H9 (cell line): ENCODE measurements around the gene NFASC. TPM values are rescaled to one million over a fixed set of nuclear protein-coding genes. Genes with fewer than 3 reads are reported as not detected.

Experiments used
- DNase-seq: peaks from one replicate; pipeline ENCODE4 v3.0.0-alpha.2; 2017
- H2AFZ ChIP-seq: one replicate; pipeline ENCODE4 v1.6.1; 2013; ENCODE audit warnings: mild to moderate bottlenecking, low read length, control low read depth, moderate library complexity
- H2AK5ac ChIP-seq: 2 replicates; pipeline ENCODE4 v1.6.1; 2013; ENCODE audit warnings: low read length, control low read depth, mixed read lengths; ENCODE audit not compliant: insufficient read length
- H2BK120ac ChIP-seq: one replicate; pipeline ENCODE4 v1.6.1; 2013; ENCODE audit warnings: low read depth, mild to moderate bottlenecking, low read length, control low read depth, inconsistent platforms; ENCODE audit not compliant: poor library complexity, severe bottlenecking
- H2BK12ac ChIP-seq: 2 replicates; pipeline ENCODE4 v1.6.1; 2013; ENCODE audit warnings: low read length, control low read depth, mixed read lengths, low read depth; ENCODE audit not compliant: insufficient read length
- H2BK15ac ChIP-seq: 2 replicates; pipeline ENCODE4 v1.6.1; 2013; ENCODE audit warnings: low read depth, low read length, control low read depth
- H2BK20ac ChIP-seq: one replicate; pipeline ENCODE4 v1.6.1; 2013; ENCODE audit warnings: low read depth, mild to moderate bottlenecking, low read length, control low read depth, inconsistent platforms; ENCODE audit not compliant: poor library complexity, severe bottlenecking
- H2BK5ac ChIP-seq: 2 replicates; pipeline ENCODE4 v1.6.1; 2013; ENCODE audit warnings: low read length, control low read depth, mixed read lengths; ENCODE audit not compliant: insufficient read length
- H3K14ac ChIP-seq: 2 replicates; pipeline ENCODE4 v1.6.1; 2013; ENCODE audit warnings: low read length, control low read depth; ENCODE audit not compliant: insufficient read depth
- H3K18ac ChIP-seq: 2 replicates; pipeline ENCODE4 v1.6.1; 2013; ENCODE audit warnings: low read depth, mild to moderate bottlenecking, mixed read lengths, low read length, control low read depth; ENCODE audit not compliant: insufficient read length
- H3K23ac ChIP-seq: 2 replicates; pipeline ENCODE4 v1.6.1; 2013; ENCODE audit warnings: low read length, control low read depth, mixed read lengths, low read depth; ENCODE audit not compliant: insufficient read length
- H3K23me2 ChIP-seq: 2 replicates; pipeline ENCODE4 v1.6.1; 2013; ENCODE audit warnings: low read depth, mild to moderate bottlenecking, mixed read lengths, low read length, control low read depth; ENCODE audit not compliant: insufficient read length, poor library complexity, severe bottlenecking
- H3K27ac ChIP-seq: 2 replicates; pipeline ENCODE4 v1.5.1; 2013; ENCODE audit warnings: low read length, control low read depth, mixed read lengths, low read depth; ENCODE audit not compliant: insufficient read length
- H3K27me3 ChIP-seq: 2 replicates; pipeline ENCODE4 v1.6.1; 2013; ENCODE audit warnings: low read length, control low read depth, inconsistent platforms; ENCODE audit not compliant: insufficient read depth
- H3K4ac ChIP-seq: 2 replicates; pipeline ENCODE4 v1.6.1; 2013; ENCODE audit warnings: low read depth, mild to moderate bottlenecking, control low read depth, inconsistent platforms, low read length, moderate library complexity
- H3K4me1 ChIP-seq: 2 replicates; pipeline ENCODE4 v1.6.1; 2013; ENCODE audit warnings: low read length, control low read depth, inconsistent platforms; ENCODE audit not compliant: insufficient read depth
- H3K4me2 ChIP-seq: 2 replicates; pipeline ENCODE4 v1.6.1; 2013; ENCODE audit warnings: low read length, control low read depth, mixed read lengths; ENCODE audit not compliant: insufficient read length, insufficient read depth
- H3K56ac ChIP-seq: 2 replicates; pipeline ENCODE4 v1.6.1; 2013; ENCODE audit warnings: low read depth, mild to moderate bottlenecking, mixed read lengths, low read length, control low read depth; ENCODE audit not compliant: insufficient read length
- H3K79me1 ChIP-seq: 2 replicates; pipeline ENCODE4 v1.6.1; 2013; ENCODE audit warnings: low read depth, mild to moderate bottlenecking, moderate library complexity, low read length, control low read depth, inconsistent platforms; ENCODE audit not compliant: insufficient read depth, poor library complexity, severe bottlenecking
- H3K79me2 ChIP-seq: 2 replicates; pipeline ENCODE4 v1.6.1; 2013; ENCODE audit warnings: low read length, control low read depth, inconsistent platforms; ENCODE audit not compliant: insufficient read depth
- H3K9ac ChIP-seq: 2 replicates; pipeline ENCODE4 v1.6.1; 2013; ENCODE audit warnings: low read length, control low read depth, mixed read lengths; ENCODE audit not compliant: insufficient read length; ENCODE audit errors: extremely low read depth
- H3K9me3 ChIP-seq: one replicate; pipeline ENCODE4 v1.6.1; 2013; ENCODE audit warnings: low read depth, low read length, inconsistent platforms; ENCODE audit not compliant: control insufficient read depth
- H3T11ph ChIP-seq: one replicate; pipeline ENCODE4 v1.6.1; 2013; ENCODE audit warnings: mild to moderate bottlenecking, low read length, control low read depth, inconsistent platforms
- H4K20me1 ChIP-seq: one replicate; pipeline ENCODE4 v1.6.1; 2013; ENCODE audit not compliant: control insufficient read depth, insufficient read length, insufficient read depth
- H4K5ac ChIP-seq: 2 replicates; pipeline ENCODE4 v1.6.1; 2013; ENCODE audit warnings: low read depth, mild to moderate bottlenecking, mixed read lengths, low read length, control low read depth; ENCODE audit not compliant: insufficient read length
- H4K8ac ChIP-seq: replicated peaks from 2 replicates; pipeline ENCODE4 v1.6.1; 2013; ENCODE audit warnings: low read length, control low read depth, mixed read lengths, low read depth; ENCODE audit not compliant: insufficient read length
- H4K91ac ChIP-seq: 2 replicates; pipeline ENCODE4 v1.6.1; 2013; ENCODE audit warnings: low read depth, mild to moderate bottlenecking, moderate library complexity, mixed read lengths, low read length, control low read depth; ENCODE audit not compliant: insufficient read length
- H3K27ac Mint-ChIP-seq, 3 experiments: 2 replicates in 2 of 3; 3 replicates in 1 of 3; pipeline ENCODE4 v1.8.0; 2020 to 2021; ENCODE audit warnings: mixed read lengths in 3 of 3, mild to moderate bottlenecking in 1 of 3, moderate library complexity in 1 of 3
- H3K27me3 Mint-ChIP-seq: 2 replicates; pipeline ENCODE4 v1.8.0; 2021; ENCODE audit warnings: low read depth, mild to moderate bottlenecking, moderate library complexity, mixed read lengths
- H3K36me3 Mint-ChIP-seq, 3 experiments: 2 replicates in 2 of 3; 3 replicates in 1 of 3; pipeline ENCODE4 v1.8.0; 2020 to 2021; ENCODE audit warnings: low read depth in 3 of 3, mixed read lengths in 3 of 3; ENCODE audit not compliant: insufficient read depth in 1 of 3
- H3K4me1 Mint-ChIP-seq, 2 experiments: 2 replicates each; pipeline ENCODE4 v1.8.0; 2020; ENCODE audit warnings: mixed read lengths in 2 of 2
- H3K4me3 Mint-ChIP-seq, 2 experiments: 2 replicates in 1 of 2; 3 replicates in 1 of 2; pipeline ENCODE4 v1.8.0; 2020 to 2021; ENCODE audit warnings: mild to moderate bottlenecking in 2 of 2, mixed read lengths in 2 of 2, moderate library complexity in 1 of 2
- H3K9me3 Mint-ChIP-seq, 2 experiments: 2 replicates in 1 of 2; 3 replicates in 1 of 2; pipeline ENCODE4 v1.8.0; 2020; ENCODE audit warnings: mild to moderate bottlenecking in 2 of 2, mixed read lengths in 2 of 2, moderate library complexity in 1 of 2
- CTCF ChIP-seq: fragments of 200-600 bp; sonication (generic); conservative IDR thresholded peaks from 3 replicates; pipeline ENCODE4 v1.8.0; 2021; ENCODE audit warnings: antibody characterized with exemption, mild to moderate bottlenecking
- WGBS: extraction: QIAGEN DNeasy Blood & Tissue Kit; methylation state at CpG from one replicate; pipeline ENCODE4 v1.1.7; 2013; ENCODE audit warnings: missing lambda C conversion rate, low lambda C conversion rate, mixed read lengths; ENCODE audit not compliant: insufficient read length; ENCODE audit errors: extremely low coverage; 5-methylcytosine and 5-hydroxymethylcytosine counted together
- total RNA-seq: library from RNA; stranded (reverse); gene quantifications from 2 replicates; pipeline ENCODE4 v1.2.1, GENCODE V29; 2021

Gene NFASC
- total RNA-seq, 1 experiment from 2014 or later = 5.0 TPM

GRCh38 chr1:204842369-204842768 is 28.3 kb upstream of the NFASC start:
- H3K9ac ChIP-seq = no peak overlapping the region
- H3K79me1 ChIP-seq = no peaks in the 10 kb centered on the region
- no peak overlapping the region for H2BK12ac ChIP-seq
- no peak for DNase-seq
- H3T11ph ChIP-seq = no peak overlapping the region
- H4K91ac ChIP-seq = no peak overlapping the region
- no peak overlapping the region for H3K23ac ChIP-seq
- Mint-ChIP-seq H3K9me3 (no peaks in the 10 kb centered on the region; a peak in 1 of 5 replicates), H3K4me1 (peaks cover 7 to 12% of the 10 kb centered on the region in 2 experiments), H3K36me3 (no peaks in the 10 kb centered on the region), H3K4me3 (no peak overlapping the region), H3K27ac (no peak overlapping the region), H3K27me3 (no peaks in the 10 kb centered on the region)
- no peak overlapping the region for H3K18ac ChIP-seq
- H4K5ac ChIP-seq = no peak overlapping the region
- no peak overlapping the region for H4K8ac ChIP-seq
- no peak for TF ChIP-seq CTCF
- no peak overlapping the region for H3K14ac ChIP-seq
- H2BK15ac ChIP-seq = no peak overlapping the region
- H4K20me1 ChIP-seq = no peaks in the 10 kb centered on the region
- H2BK20ac ChIP-seq = no peak overlapping the region
- no peak overlapping the region for H2BK120ac ChIP-seq
- H2AK5ac ChIP-seq = no peak overlapping the region
- H3K4me2 ChIP-seq = no peak overlapping the region
- H2BK5ac ChIP-seq = no peak overlapping the region
- no peaks in the 10 kb centered on the region for H3K23me2 ChIP-seq
- H3K56ac ChIP-seq = no peak overlapping the region
- WGBS = no CpG with 5 or more reads among the region's 3 CpGs
- H3K4ac ChIP-seq = no peak overlapping the region
- no peaks in the 10 kb centered on the region for H3K27me3 ChIP-seq
- H3K27ac ChIP-seq = no peak overlapping the region
- no peaks in the 10 kb centered on the region for H3K4me1 ChIP-seq
- no peaks in the 10 kb centered on the region for H3K79me2 ChIP-seq
- H2AFZ ChIP-seq = no peak overlapping the region
- no peaks in the 10 kb centered on the region for H3K9me3 ChIP-seq
